GM18505 (cell line): ENCODE results near the gene INPP4B.

Source experiments
- ATAC-seq: cut with Tn5 transposase; IDR thresholded peaks from one replicate; pipeline ENCODE4 v1.9.1; 2021; ENCODE audit not compliant: unreplicated experiment
- POLR2A ChIP-seq: IDR thresholded peaks from 4 replicates; pipeline ENCODE4 v1.6.1; 2011; ENCODE audit warnings: borderline replicate concordance; ENCODE audit not compliant: insufficient read depth, insufficient read length; ENCODE audit errors: extremely low read depth

The INPP4B gene

DNA sequence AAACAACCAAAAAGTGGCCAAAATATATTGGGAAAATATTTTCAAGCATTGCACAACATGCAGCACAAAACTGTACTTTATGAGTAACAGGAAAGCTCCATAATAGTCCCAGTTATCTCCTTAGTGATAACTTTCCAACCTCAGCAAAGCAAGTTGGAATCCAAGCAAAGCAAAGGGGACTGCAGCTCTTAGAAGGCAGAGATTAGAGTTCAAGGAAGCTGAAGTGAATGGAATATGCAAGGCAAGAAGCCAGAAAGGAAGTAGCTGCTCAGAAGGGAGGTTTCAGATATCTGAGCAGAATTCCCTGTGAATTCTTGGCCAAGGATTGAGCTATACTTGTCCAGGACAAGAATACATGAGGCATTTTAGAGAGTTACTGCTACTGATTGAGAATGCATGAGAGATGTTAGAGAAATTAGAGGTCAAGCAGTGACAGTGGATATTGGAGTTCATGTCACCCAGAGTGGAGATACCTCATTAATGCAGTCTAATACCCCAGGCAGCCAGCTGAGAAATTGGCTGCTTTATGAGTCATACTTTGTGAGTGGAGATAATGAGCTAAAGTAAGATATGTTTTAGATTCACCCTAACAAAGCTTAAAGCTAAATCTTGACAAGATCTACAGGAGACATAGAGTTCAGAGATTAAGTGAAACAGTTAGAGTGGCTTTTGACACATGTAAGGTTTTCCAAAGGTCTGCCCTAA lies 102.8 kb downstream of the INPP4B start:
- no peak for TF ChIP-seq POLR2A
- ATAC-seq: no peak

DNA sequence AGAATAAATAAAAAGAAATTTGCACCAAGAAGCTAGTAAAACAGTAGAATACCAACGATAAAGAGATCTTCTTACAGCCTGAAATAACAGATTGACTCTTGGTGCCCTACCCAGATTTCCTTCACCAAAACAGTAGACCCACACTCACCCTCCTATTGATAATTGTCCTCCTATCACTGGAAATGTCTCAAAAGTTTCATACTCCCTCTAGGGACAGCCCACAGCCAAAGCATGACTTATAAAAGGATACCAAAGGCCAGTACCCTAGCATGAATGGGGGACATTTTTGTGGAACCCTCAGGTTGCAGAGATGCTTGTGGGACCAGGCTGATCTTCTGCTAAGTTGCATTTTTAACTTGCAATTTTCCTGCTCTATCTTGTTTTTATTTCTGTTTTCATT lies 104.1 kb downstream of the INPP4B start:
- no peak for ATAC-seq
- TF ChIP-seq POLR2A: no peak

DNA sequence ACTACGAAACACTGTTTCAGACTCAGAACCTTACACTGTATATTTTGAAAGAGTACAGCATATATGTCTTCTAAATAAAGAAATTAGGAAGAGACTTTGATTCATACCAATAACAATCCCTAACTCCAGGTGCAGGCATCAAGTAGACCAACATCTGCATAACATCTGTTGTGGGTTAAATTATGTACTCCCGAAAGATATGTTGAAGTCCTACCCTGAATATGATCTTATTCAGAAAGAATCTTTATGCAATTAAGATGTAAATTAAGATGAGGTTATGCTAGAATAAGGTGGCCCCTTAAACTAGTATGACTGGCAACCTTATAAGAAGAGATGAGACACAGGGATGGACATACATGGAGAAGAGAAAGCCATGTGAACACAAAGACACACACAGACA lies 117.9 kb downstream of the INPP4B start:
- ATAC-seq: no peak
- no peak for TF ChIP-seq POLR2A

DNA sequence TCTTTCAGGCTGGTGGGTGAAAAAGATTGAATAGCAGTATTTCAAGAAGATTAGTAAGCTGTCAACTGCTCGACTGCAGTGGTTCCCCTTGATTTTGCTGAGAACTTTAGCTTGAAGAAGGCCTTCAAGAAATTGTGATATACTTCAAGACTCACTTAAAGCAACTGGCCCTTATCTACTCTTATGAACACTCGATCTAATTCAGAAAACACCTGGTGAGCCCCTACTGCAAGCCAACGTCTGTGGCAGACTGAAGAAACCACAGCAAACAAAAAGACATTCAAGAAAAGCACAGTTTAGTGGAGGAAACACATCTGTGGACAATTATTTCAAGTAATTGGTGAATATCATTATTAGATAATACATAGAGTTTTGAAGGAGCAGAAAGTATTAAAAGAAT lies 119.0 kb downstream of the INPP4B start:
- TF ChIP-seq POLR2A: no peak
- no peak for ATAC-seq

DNA sequence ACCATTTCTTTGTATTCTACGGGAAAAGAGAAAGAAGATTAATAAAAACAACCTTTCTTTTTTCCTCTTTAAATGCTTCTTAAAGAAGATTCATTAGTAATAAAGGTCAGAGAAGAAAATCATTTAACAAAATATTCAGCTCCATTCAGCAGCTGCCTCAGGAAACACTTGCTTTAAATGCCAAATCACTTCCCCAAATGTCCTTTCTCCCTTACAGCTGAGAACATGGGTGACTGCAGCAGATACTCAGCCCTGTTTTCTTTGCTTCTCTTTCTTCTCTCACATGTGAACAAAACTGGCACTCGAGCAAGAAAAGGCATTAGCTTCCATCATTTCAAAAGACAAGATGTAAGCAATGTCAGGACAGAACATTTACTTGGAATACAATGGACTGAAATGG lies 120.2 kb downstream of the INPP4B start:
- no peak for ATAC-seq
- TF ChIP-seq POLR2A: no peak

DNA sequence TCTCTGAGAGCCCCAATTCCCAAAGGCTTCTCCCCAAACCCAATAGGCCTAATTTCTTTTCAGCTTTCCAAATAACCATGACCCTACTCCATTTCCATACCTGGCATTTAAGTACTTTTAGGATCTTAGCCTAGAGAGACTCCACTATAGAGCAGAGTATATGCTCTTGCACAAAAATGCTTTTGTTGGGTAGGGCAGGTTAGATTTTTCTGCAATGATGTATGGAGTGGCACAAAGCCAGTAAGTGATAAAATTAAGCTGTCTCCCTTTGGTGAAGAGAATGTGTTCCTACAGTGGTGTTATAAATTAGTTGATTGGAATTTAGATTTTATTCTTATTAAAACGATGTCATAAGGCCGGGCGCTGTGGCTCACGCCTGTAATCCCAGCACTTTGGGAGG lies 124.9 kb downstream of the INPP4B start:
- ATAC-seq: no peak
- no peak for TF ChIP-seq POLR2A

DNA sequence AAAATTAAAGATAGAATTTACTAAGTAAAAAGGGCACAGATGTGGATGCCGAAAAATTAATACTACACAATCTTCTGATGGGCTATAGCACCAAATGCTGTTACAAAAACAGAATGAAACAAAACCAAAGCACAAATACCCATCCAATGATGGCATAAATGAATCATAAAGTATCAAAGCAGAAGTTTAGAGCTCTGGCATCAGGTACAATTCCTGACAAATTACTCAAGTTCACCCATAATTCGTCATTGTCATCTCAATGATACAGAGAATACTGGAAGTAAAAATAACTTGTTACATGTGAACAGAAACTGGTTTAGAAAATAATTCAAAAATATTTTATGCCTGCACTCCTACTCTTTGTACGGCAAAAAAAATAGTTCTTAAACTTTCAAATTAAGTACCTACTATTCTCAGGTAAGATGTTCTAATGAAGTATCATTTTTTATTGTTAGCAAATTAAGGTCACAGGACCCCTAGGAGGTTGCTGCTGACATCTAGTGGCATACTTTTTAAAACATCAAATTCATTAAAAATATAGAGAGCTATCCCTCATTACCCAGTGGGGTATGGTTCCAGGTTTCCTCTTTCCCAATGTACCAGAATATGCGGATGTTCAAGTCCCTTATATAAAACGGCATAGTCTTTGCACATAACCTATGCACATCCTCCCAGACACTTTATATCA lies 126.1 kb downstream of the INPP4B start:
- ATAC-seq: no peak
- no peak for TF ChIP-seq POLR2A

DNA sequence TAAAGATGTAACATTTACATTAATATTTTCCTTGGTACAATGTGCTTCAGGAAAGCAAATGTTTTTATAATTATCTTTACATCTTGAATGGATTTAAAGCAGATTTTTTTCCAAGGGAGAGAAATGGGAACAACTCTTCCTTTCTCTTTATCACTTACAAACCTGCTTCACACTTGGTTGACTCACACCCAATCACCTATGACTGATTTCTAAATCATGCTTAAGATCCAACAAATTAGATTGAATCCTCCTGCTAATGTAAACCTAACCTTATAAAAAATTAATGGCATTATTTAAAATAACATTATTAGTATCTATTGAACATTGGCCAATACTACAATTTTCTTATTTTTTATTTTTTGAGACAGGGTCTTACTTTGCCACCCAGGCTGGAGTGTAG lies 127.1 kb downstream of the INPP4B start:
- TF ChIP-seq POLR2A: no peak
- no peak for ATAC-seq

DNA sequence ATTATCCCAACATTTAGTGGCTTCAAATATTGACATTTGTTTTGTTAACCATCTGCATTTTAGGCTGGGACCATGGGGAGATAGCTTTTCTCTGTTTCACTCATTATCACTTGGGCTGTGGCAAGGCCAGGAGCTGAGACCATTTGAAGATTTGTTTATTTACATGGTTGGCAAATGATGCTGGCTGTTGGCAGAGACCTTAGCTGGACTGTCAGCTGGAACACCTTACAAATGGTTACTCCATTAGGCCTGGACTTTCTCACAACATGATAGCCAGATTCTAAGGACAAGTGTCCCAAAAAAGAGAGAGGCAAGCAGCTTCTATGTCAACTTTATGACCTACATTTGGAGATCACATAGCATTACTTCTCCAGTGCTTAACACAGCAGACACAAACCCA lies 130.4 kb downstream of the INPP4B start:
- ATAC-seq: no peak
- TF ChIP-seq POLR2A: no peak

DNA sequence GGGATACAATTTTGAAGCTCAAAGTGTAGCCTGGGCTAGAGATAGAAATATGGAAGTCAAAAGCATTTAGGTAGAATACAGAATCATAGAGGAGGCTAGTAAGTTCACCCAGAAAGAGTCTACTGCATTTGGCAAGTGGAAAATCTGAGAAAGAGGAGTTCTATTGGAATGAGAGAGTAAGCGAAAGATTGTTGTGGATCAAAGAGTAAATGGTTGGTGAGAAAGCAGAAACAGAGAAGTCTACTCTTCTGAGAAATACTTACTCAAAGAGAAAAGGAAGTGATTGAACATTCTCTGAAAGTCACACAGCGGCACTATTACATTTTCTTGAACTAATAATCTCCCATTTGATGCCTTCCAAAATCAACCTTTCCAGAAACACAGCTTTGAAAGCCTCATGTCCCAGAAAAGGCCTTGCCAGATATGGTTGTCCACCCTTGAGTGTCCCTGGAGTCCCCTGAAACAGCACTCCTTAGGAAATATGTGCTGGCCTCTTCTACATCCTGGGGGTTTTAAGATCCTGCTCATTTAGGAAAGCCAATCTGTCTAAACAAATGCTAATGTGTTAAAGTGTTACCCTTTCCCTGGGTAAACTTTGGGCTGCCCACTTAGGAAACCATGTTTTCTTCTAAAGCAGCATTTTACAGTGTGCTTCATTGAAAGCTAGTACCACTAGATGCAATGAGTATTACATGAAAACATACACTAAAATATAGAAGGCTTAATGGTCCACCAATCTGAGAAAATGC lies 132.6 kb downstream of the INPP4B start:
- no peak for TF ChIP-seq POLR2A
- ATAC-seq: no peak

DNA sequence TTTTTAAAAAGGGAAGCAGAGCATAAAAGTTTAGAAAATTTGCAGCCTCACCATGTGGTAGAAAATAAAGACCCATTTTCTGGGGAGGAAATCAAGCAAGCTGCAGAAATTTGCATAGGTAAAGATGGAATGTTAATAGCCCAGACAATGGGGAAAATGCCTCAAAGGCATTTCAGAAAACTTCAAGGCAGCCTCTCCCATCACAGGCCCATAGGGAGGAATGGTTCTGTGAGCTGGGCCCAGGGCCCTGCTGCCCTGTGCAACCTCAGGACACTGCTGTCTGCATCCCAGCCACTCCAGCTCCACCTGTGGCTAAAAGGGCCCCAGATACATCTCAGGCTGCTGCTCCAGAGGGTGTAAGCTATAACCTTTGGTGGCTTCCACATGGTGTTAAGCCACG lies 137.9 kb downstream of the INPP4B start:
- no peak for TF ChIP-seq POLR2A
- ATAC-seq: no peak

DNA sequence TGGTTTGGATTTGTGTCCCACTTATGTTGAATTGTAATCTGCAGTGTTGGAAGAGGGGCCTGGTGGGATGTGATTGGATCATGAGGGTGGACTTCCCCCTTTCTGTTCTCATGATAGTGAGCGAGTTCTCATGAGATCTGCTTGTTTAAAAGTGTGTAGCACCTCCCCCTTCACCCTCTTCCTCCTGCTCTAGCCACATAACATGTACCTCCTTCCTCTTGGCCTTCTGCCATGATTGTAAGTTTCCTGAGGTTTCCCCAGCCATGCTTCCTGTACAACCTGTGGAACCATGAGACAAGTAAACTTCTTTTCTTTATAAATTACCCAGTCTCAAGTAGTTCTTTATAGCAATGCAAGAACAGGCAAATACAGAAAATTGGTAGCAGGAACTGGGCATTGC lies 138.7 kb downstream of the INPP4B start:
- ATAC-seq: no peak
- TF ChIP-seq POLR2A: no peak

DNA sequence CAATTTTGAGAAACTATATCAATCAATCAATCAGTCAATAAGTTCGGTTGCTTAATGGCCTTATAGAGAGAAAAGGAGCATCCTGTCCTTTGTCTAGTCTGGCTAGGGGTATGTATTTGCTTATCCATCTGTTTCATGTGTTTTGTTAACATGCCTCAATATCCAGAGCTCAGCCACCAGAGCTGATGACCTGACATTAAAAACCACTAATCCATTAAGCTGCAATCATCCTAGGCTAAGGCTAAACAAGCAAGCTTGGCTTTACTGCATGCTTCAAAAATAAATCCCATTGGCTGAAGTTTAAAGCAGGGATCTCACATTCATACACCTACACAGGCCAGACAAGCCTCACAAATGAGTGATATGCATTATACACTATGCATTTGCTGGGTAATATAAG lies 139.7 kb downstream of the INPP4B start:
- no peak for TF ChIP-seq POLR2A
- no peak for ATAC-seq

DNA sequence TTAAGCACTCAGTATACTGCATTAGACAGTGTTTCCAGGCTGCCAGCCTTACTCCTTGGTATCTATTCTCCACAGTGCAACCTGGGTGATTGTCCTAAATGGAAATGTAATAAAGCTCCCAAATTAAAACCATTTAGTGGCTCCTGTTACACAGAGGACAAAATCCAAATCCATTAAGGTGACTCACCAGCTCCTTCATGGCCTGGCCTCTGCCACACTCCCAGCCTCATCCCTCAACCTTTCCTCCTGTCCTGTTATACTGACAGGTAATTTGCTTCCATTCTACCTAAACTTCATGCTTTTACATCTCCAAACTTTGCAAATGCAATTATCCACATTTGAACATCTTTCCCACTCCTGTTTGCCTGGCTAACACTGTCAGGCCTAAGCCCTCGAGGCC lies 140.3 kb downstream of the INPP4B start:
- no peak for TF ChIP-seq POLR2A
- ATAC-seq: no peak
